Stimulated activated effector memory CD8-positive, alpha-beta T cell treated with anti-CD3 and anti-CD28 coated beads, Interleukin-12 subunit alpha, Interleukin-12 subunit beta, amount 100 ng/mL, for 72 hours (primary cell): Measurements from ENCODE around the gene E2F6.

Experiments used
- ATAC-seq: fragments of 150-1000 bp; cut with Tn5 transposase; 2 replicates; pipeline ENCODE4 v1.10.0; 2021
- DNase-seq, 2 donors: peaks; one replicate each; pipeline ENCODE4 v3.0.0; 2021 to 2022; ENCODE audit warnings: low spot score in 2 of 2
- H3K27ac Mint-ChIP-seq: one replicate; pipeline ENCODE4 v1.8.0; 2022; ENCODE audit warnings: mild to moderate bottlenecking, mixed read lengths
- H3K36me3 Mint-ChIP-seq: one replicate; pipeline ENCODE4 v1.8.0; 2022; ENCODE audit warnings: mild to moderate bottlenecking, mixed read lengths
- H3K4me1 Mint-ChIP-seq: one replicate; pipeline ENCODE4 v1.8.0; 2022; ENCODE audit warnings: mixed read lengths
- H3K4me3 Mint-ChIP-seq: one replicate; pipeline ENCODE4 v1.8.0; 2022; ENCODE audit warnings: mild to moderate bottlenecking, mixed read lengths
- H3K9me3 Mint-ChIP-seq: one replicate; pipeline ENCODE4 v1.8.0; 2022; ENCODE audit warnings: mixed read lengths

The E2F6 gene

DNA sequence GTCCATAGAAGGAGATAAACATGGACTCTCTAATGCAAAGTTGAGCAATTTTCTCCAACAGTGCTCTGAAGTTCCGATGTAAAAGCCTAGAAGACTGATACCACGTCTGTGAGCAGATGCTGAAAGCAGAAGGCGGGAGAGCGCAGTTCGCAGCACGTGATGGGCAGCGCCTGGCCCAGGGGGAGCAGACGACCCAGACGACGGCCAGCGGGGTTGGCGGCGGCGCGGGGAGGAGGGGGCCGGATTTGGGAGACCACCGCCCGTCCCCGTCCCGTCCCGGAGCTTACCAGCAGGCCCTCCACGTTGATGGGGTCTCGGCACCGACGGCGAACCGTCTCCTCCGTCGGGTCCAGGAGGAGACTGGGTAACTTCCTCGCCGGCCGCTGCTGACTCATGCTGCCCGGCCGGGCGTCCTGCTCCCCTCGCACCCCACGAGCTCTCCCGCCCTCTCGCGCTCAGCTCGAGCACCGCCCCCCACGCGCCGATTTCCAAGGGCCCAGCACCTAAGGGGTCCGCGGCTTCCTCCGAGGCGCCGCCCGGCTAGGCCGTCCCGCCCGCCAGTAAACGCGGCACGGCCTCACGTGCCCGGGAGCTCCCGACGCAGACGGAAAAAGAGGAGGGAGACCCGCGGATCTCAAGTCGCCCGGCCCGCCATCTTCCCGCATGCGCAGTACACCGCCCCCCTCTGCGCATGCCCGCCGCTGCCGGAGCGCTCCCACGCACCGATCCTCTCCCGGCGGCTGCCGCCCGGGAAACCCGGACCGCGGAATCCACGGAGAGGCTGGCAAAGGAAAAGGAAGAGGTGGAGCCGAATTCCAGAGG is at the start of gene E2F6:
Gene E2F6 (minus strand): TSS at position 677 of the 822 bp plus-strand sequence. CDS start 282 bp downstream, at position 395.
- peaks cover 40% of the 10 kb centered on the region for H3K36me3 Mint-ChIP-seq
- peak within 1 kb of the TSS; percentile 91 for H3K4me3 Mint-ChIP-seq
- H3K9me3 Mint-ChIP-seq = no peaks in the 10 kb centered on the region

DNA sequence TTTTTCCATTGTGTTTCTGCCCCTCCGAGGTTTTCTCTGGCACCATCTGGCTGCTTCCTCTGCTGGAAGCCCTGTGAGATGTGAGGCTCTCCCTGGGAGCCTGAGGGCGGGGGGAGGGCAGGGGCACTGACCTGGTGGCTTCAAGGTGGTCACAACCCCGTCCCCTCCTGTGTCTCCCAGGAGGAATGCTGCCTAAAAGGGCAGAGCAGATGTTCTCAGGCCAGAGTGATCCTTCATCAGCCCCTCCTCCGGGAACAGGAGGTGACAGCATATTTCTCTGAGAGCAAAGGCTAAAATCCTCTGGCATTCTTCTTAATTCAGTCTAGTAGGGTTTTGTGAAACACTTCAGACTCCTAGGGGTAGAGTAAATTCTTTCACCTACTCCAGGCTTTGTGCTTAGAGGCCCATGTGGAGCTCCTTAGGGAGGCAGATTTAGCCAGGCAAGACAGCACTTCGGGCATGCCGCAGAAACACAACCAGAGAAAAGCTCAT is 49.6 kb upstream of the E2F6 start:
- Mint-ChIP-seq H3K9me3 (peaks cover 1% of the 10 kb centered on the region), H3K36me3 (no peaks in the 10 kb centered on the region), H3K4me1 (no peaks in the 10 kb centered on the region), H3K27ac (no peak overlapping the region), H3K4me3 (no peak overlapping the region)
- no peak for DNase-seq
- no peak for ATAC-seq

More for the DNA sequence above, at the start of gene E2F6:
- H3K4me1 Mint-ChIP-seq = peaks cover 40% of the 10 kb centered on the region
- ATAC-seq (peak; percentile 77), DNase-seq (peak; percentile 87 to 95)
- H3K27ac Mint-ChIP-seq = peak within 1 kb of the TSS; percentile 95

DNA sequence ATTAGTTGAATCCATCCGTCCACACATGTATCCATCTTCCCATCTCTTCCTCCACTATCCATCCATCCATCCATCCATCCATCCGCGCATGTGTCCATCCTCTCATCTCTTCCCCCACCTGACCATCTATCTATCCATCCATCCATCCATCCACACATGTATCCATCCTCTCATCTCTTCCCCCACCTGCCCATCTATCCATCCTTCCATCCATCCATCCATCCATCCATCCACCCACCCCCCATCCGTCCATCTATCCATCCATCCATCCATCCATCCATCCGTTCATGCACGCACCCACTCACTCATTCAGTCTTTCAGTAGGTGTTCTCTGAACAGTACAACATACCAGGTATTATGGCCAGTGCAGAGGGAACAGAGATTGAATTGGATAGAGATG is 48.9 kb upstream of the E2F6 start:
- ATAC-seq = no peak
- Mint-ChIP-seq H3K9me3 (no peaks in the 10 kb centered on the region), H3K4me3 (no peak overlapping the region), H3K27ac (no peak overlapping the region), H3K4me1 (no peaks in the 10 kb centered on the region), H3K36me3 (no peaks in the 10 kb centered on the region)
- no peak for DNase-seq

- H3K36me3 Mint-ChIP-seq = no peaks in the 10 kb centered on the region
- DNase-seq (no peak), ATAC-seq (no peak)
- H3K9me3 Mint-ChIP-seq = no peaks in the 10 kb centered on the region
- no peaks in the 10 kb centered on the region for H3K4me1 Mint-ChIP-seq
- no peak overlapping the region for H3K4me3 Mint-ChIP-seq
- no peak overlapping the region for H3K27ac Mint-ChIP-seq
Observed at GRCh38 chr2:11514081-11514730, 48.2 kb upstream of the E2F6 start.

- Mint-ChIP-seq H3K4me1 (no peaks in the 10 kb centered on the region), H3K9me3 (no peaks in the 10 kb centered on the region), H3K27ac (no peak overlapping the region), H3K4me3 (no peak overlapping the region), H3K36me3 (no peaks in the 10 kb centered on the region)
- ATAC-seq (no peak), DNase-seq (no peak)
Observed at GRCh38 chr2:11513319-11513718, 47.4 kb upstream of the E2F6 start.

DNA sequence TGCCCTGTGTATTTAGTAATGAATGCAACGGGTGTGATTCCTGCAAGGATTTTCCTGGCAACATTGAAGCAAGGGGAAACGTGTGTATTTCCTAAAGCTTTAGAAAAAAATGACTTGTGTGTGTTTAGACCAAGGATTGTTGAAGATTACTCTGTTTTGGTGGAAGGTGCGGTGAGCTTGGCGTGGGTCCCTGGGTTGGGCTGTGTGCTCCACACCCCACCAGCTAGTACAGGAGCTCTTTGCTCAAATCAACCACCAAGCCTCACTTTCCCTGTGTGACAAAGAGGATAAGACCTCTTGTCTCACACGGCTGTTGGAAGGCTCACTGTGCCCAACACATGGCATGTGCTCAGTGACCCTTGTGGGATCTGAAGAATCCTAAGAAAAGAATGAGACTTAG is 46.5 kb upstream of the E2F6 start:
- DNase-seq = no peak
- no peak overlapping the region for H3K4me3 Mint-ChIP-seq
- no peaks in the 10 kb centered on the region for H3K4me1 Mint-ChIP-seq
- no peaks in the 10 kb centered on the region for H3K9me3 Mint-ChIP-seq
- H3K27ac Mint-ChIP-seq = no peak overlapping the region
- no peaks in the 10 kb centered on the region for H3K36me3 Mint-ChIP-seq
- ATAC-seq = no peak

DNA sequence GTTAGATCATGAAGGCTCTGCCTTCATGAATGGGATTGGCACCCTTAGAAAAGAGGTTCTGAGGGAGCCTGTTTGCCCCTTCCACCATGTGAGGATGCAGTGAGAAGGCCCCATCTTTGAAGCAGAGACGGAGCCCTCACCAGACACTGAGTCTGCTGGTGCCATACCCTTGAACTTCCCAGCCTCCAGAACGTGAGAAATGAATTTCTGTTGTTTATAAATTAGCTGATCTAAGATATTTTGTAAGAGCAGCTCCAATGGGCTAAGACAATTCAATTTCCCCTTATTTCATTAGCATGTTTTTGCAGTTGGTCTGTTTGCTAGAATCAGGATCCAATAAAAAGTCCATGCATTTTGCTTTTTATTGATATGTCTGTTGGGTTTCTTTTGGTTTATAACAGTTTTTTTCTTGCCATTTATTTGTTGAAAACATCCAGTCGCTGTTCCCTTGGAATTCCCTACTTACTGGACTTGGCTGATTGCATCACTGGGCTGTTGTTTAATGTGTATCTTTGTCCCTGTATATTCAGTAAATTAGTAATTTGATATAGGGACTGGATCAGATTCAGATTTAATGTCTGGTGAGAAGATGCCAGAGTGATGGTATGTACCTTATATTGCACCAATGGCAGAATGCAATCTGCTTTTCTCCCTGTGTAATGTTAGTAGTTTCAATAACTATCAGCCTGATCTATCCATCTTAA is 43.8 kb upstream of the E2F6 start:
- Mint-ChIP-seq H3K36me3 (no peaks in the 10 kb centered on the region), H3K4me1 (no peaks in the 10 kb centered on the region), H3K4me3 (no peak overlapping the region), H3K9me3 (no peaks in the 10 kb centered on the region), H3K27ac (no peak overlapping the region)
- ATAC-seq = no peak
- no peak for DNase-seq

DNA sequence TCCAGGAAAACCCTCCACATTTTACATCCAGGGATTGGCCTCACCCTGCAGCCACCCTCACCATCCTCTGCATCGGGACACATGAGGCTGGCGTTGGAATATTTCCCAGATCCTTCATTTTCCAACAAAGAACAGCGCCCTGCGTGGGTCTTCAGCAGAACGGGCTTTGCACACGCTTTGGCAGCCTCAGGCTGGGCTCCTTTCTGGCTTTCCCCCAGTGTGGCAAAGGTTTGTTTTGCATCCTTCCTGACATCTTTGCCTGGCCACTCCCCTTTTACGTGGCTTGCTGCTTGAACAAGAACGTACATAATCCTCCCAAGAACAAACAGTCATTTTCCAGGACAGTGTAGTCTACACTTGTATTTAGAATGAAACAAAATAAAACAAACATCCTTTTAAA is 42.3 kb upstream of the E2F6 start:
- no peak overlapping the region for H3K4me3 Mint-ChIP-seq
- H3K36me3 Mint-ChIP-seq = no peaks in the 10 kb centered on the region
- H3K27ac Mint-ChIP-seq = no peak overlapping the region
- no peaks in the 10 kb centered on the region for H3K4me1 Mint-ChIP-seq
- DNase-seq (no peak), ATAC-seq (no peak)
- no peaks in the 10 kb centered on the region for H3K9me3 Mint-ChIP-seq

DNA sequence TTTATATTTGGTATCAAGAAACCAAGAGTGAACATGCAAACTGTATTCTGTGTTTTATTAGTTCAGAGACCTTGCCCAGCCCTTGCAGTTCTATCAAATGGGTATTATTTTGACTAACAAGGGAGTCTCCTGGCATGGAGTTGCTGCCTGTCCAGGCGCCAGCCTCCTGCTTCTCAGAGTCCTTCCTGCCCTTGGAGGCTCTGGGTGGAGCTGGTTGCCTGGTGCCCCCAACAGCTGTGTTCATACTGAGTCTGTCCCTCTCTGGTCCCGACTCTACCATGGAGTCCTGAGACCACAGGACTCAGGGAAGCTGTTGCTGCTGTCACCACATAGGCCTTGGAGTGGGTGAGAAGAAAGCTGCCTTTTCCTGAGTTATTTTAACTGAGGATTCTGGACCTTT is 41.6 kb upstream of the E2F6 start:
- Mint-ChIP-seq H3K27ac (no peak overlapping the region), H3K4me3 (no peak overlapping the region), H3K4me1 (no peaks in the 10 kb centered on the region), H3K9me3 (no peaks in the 10 kb centered on the region), H3K36me3 (no peaks in the 10 kb centered on the region)
- DNase-seq = no peak
- ATAC-seq = peak; percentile 8

DNA sequence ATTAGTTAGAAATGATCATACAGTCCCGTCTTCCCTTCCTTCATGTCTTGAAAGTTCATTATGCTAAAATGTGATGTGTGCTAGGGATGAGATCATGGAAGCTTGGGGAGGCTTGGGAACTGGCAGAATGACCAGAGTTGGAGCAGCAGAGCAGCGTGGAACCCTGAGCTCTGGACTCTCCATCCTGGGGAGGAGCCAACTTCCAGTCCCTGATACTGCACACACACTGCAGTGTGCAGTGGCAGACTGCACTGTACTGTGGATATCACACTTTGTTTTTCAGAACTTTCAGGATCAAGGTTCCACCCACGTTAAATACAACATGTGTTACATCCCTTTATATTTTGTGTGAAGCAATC is 40.6 kb upstream of the E2F6 start:
- Mint-ChIP-seq H3K9me3 (no peaks in the 10 kb centered on the region), H3K27ac (no peak overlapping the region), H3K4me3 (no peak overlapping the region), H3K4me1 (no peaks in the 10 kb centered on the region), H3K36me3 (no peaks in the 10 kb centered on the region)
- ATAC-seq = no peak
- no peak for DNase-seq

GRCh38 chr2:11505652-11506610 is 40.0 kb upstream of the E2F6 start:
- Mint-ChIP-seq H3K4me3 (no peak overlapping the region), H3K9me3 (no peaks in the 10 kb centered on the region), H3K36me3 (no peaks in the 10 kb centered on the region), H3K4me1 (peaks cover 1% of the 10 kb centered on the region), H3K27ac (no peak overlapping the region)
- ATAC-seq = no peak
- DNase-seq = no peak

GRCh38 chr2:11503354-11503927 is 37.5 kb upstream of the E2F6 start:
- Mint-ChIP-seq H3K27ac (no peak overlapping the region), H3K9me3 (no peaks in the 10 kb centered on the region), H3K4me3 (no peak overlapping the region), H3K36me3 (no peaks in the 10 kb centered on the region), H3K4me1 (peaks cover 16% of the 10 kb centered on the region)
- ATAC-seq = no peak
- DNase-seq = no peak

GRCh38 chr2:11502740-11503292 is 36.9 kb upstream of the E2F6 start:
- no peaks in the 10 kb centered on the region for H3K36me3 Mint-ChIP-seq
- H3K9me3 Mint-ChIP-seq = no peaks in the 10 kb centered on the region
- DNase-seq (no peak), ATAC-seq (no peak)
- H3K27ac Mint-ChIP-seq = no peak overlapping the region
- no peak overlapping the region for H3K4me3 Mint-ChIP-seq
- peaks cover 19% of the 10 kb centered on the region for H3K4me1 Mint-ChIP-seq

DNA sequence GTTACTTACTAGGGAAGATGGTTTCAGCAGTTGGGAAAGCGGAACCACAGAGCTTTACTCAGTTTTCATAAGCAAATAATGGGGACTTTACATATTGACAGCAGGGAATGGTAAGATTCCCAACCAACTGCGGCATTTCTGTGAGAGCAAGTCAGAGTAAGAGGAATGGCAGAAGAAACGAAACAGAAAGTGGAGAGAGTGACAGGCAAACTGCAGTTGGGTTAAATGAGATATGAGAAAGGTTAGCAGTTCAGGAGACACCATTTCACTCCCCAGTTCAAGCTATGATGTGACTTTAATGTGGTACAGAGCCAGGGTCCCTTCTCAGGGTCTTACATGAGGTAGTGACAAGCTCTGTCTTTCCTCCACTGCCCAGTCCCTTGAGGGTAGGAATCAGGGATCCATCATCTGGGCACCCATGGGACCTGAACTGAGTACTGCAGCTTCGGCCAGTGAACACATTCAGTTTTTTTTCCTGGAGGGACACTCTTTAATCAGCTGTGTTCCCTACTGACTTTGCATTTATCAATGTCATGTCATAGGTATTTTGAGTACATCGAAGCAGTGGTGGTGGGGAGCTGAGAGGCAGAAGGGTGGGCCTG is 34.8 kb upstream of the E2F6 start:
- no peaks in the 10 kb centered on the region for H3K36me3 Mint-ChIP-seq

More for the DNA sequence above, 34.8 kb upstream of the E2F6 start:
- no peak for ATAC-seq
- H3K27ac Mint-ChIP-seq = no peak overlapping the region
- H3K9me3 Mint-ChIP-seq = no peaks in the 10 kb centered on the region
- peaks cover 19% of the 10 kb centered on the region for H3K4me1 Mint-ChIP-seq
- DNase-seq = no peak
- peak overlapping the region; percentile 5 for H3K4me3 Mint-ChIP-seq
